ENCODE data around the gene SLC35F2.
"Not testable (repeated sequence)": the region's sequence is repeated elsewhere in the genome, so short reads cannot be mapped to it uniquely, and the experiment has no call there.

Gene SLC35F2

GRCh38 chr11:107840129-107840484, 18.5 kb downstream of the SLC35F2 start:
- no peak for DNase-seq (ENCODE audit: low spot score)

- DNase-seq (ENCODE audit: low spot score): no peak
Observed at GRCh38 chr11:107836851-107837250, 21.7 kb downstream of the SLC35F2 start.

- no peak for DNase-seq (ENCODE audit: low spot score)
Observed at GRCh38 chr11:107834995-107835394, 23.6 kb downstream of the SLC35F2 start.

- DNase-seq (ENCODE audit: low spot score): not testable (repeated sequence)
Observed at GRCh38 chr11:107833926-107834325, 24.7 kb downstream of the SLC35F2 start.

- no peak for DNase-seq (ENCODE audit: low spot score)
Observed at GRCh38 chr11:107830915-107831540, 27.6 kb downstream of the SLC35F2 start.

- DNase-seq (ENCODE audit: low spot score): no peak
Observed at GRCh38 chr11:107827041-107827440, 31.5 kb downstream of the SLC35F2 start.

GRCh38 chr11:107825875-107826274, 32.7 kb downstream of the SLC35F2 start:
- DNase-seq (ENCODE audit: low spot score): no peak

GRCh38 chr11:107824668-107825369, 33.8 kb downstream of the SLC35F2 start:
- DNase-seq (ENCODE audit: low spot score): no peak

GRCh38 chr11:107821199-107821927, 37.2 kb downstream of the SLC35F2 start:
- no peak for DNase-seq (ENCODE audit: low spot score)

GRCh38 chr11:107819361-107820014, 39.1 kb downstream of the SLC35F2 start:
- no peak for DNase-seq (ENCODE audit: low spot score)

- DNase-seq (ENCODE audit: low spot score): no peak
Observed at GRCh38 chr11:107818491-107818890, 40.1 kb downstream of the SLC35F2 start.

- DNase-seq (ENCODE audit: low spot score): no peak
Observed at GRCh38 chr11:107816028-107816427, 42.6 kb downstream of the SLC35F2 start.

GRCh38 chr11:107810875-107811274, 47.7 kb downstream of the SLC35F2 start:
- no peak for DNase-seq (ENCODE audit: low spot score)

GRCh38 chr11:107808521-107808920, 50.1 kb downstream of the SLC35F2 start:
- no peak for DNase-seq (ENCODE audit: low spot score)

GRCh38 chr11:107804971-107805370, 53.6 kb downstream of the SLC35F2 start:
- no peak for DNase-seq (ENCODE audit: low spot score)

- no peak for DNase-seq (ENCODE audit: low spot score)
Observed at GRCh38 chr11:107804211-107804610, 54.4 kb downstream of the SLC35F2 start.

GRCh38 chr11:107801641-107802040, 56.9 kb downstream of the SLC35F2 start:
- no peak for DNase-seq (ENCODE audit: low spot score)

- DNase-seq (ENCODE audit: low spot score): peak; percentile 60
Observed at GRCh38 chr11:107799218-107799859, 59.2 kb downstream of the SLC35F2 start.

- DNase-seq (ENCODE audit: low spot score): no peak
Observed at GRCh38 chr11:107792049-107792443, 66.5 kb downstream of the SLC35F2 start.

GRCh38 chr11:107791343-107792048, 67.1 kb downstream of the SLC35F2 start:
- no peak for DNase-seq (ENCODE audit: low spot score)

- no peak for DNase-seq (ENCODE audit: low spot score)
Observed at GRCh38 chr11:107789767-107790166, 68.8 kb downstream of the SLC35F2 start.

- DNase-seq (ENCODE audit: low spot score): no peak
Observed at GRCh38 chr11:107787733-107788132, 70.9 kb downstream of the SLC35F2 start.

Measured in CD4-positive, alpha-beta T cell treated with Interleukin-6 at 100 ng/mL for 8 hours (primary cell).